Measurements from ENCODE around the gene VWC2L. TPM values are rescaled to one million over a fixed set of nuclear protein-coding genes. Genes with fewer than 3 reads are reported as not detected.

The VWC2L gene
- total and polyA plus RNA-seq, 2 of the 8 experiments (the other 6 are each of a cell fraction or from before 2014, with no cell fraction given), result not detected

- TF ChIP-seq CBX8 (IDR thresholded peaks at IDR 0.05; ENCODE audit: borderline replicate concordance, low read depth, low read length) (no peak), SP4 (IDR thresholded peaks at IDR 0.05; ENCODE audit: low read length) (no peak), KDM4A (IDR thresholded peaks at IDR 0.05; ENCODE audit: low read depth, low read length, severe bottlenecking) (no peak), SP2 (IDR thresholded peaks at IDR 0.05; ENCODE audit: low read length) (no peak), CHD7 (IDR thresholded peaks at IDR 0.05; ENCODE audit: insufficient replicate concordance, low read length) (no peak), JUND (IDR thresholded peaks at IDR 0.05; ENCODE audit: low read length) (no peak)
These were observed 155.6 kb downstream of the VWC2L start (continued) for GRCh38 chr2:214566457-214566856.

Data from H1 (cell line).